ENCODE measurements around the gene UEVLD.

DNA sequence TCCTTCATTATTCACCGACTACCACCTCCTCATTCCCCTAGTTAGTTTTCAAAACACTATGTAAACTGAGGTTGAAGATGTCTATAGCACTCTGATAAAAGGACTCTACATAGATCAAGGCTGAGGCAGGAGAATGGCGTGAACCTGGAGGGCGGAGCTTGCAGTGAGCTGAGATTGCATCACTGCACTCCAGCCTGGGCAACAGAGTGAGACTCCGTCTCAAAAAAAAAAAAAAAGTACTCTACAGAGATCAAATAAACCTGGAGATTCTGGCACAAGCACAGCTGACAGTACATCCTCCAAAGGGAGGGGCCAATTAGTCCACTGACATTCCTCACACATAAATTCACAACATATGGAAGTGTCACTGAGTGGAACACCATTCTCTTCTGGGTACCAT is 92.8 kb downstream of the UEVLD start:
- no peak for TF ChIP-seq ZNF274 (IDR thresholded peaks at IDR 0.05; ENCODE audit: low read depth, low read length)
- TF ChIP-seq YY1 (IDR thresholded peaks at IDR 0.05; ENCODE audit: insufficient read depth, insufficient read length): no peak
- no peak for TF ChIP-seq SUZ12 (IDR thresholded peaks at IDR 0.05; ENCODE audit: extremely low read depth, insufficient read depth, insufficient read length)

Data from NT2/D1 (cell line).